ENCODE data around the gene CDC16. TPM values are rescaled to one million over a fixed set of nuclear protein-coding genes. Genes with fewer than 3 reads are reported as not detected.
A peak's percentile ranks its signal among the peaks of the same experiment; 100 is the strongest.

The CDC16 gene
- total RNA-seq, 1 donor from 2014 or later, result 40.7 TPM

- DNase-seq (ENCODE audit: low read depth, low spot score), result no peak
These were observed 62.2 kb downstream of the CDC16 start for GRCh38 chr13:114296902-114297301.

DNA sequence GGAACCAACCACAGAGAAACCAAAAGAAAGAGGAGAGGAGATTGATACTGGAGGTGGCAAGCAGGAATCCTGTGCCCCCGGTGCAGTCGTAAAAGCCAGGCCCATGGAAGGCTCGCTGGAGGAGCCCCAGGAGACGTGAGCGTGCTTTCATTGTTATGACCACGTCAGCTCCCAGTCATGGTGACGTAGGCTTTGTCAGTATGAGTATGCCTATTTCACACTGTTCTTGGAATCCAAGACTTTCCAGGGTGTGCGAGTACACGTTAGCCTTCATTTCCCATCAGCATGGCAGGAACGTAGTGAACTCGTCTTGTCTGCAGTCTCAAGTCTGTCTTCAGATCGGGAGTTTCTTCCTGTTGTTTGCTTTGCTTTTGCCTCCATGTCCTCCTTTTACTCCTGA, 64.2 kb downstream of the CDC16 start:
- no peak for DNase-seq (ENCODE audit: low read depth, low spot score)

DNA sequence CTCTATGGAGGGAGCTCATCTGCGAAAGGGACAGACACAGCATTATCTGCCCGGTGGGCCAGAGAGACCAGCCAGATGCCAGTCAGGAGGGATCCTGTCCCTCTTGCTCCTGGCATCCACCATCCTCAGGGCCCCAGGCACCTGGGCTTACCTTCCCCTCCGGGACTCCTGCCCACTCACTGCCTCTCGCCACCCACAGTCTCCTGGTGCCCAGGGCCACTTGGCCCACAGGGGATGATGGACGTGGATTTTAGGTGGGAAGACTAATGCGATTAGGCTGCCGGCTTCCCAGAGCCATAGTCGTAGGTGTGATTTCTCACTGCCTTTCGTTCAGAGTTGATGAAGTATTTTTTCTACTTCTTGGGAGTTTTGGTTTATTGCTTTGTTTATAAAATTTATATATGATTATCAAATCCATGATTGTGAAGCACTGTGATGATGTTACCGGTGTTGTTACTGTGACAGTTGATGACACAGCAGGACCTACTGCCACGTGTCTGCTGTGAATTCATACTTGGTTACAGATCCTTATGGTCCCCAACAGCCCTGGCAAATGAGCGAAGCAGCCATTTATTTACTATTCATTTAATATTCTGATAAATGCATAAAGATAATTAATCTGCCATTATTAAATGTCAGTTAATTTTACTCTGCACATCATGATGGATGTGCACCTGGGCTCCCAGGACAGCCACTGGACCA, 65.1 kb downstream of the CDC16 start:
- no peak for DNase-seq (ENCODE audit: low read depth, low spot score)

- DNase-seq (ENCODE audit: low read depth, low spot score), result no peak
These were observed 69.1 kb downstream of the CDC16 start for GRCh38 chr13:114303700-114304327.

- no peak for DNase-seq (ENCODE audit: low read depth, low spot score)
These were observed 69.8 kb downstream of the CDC16 start for GRCh38 chr13:114304346-114305034.

DNA sequence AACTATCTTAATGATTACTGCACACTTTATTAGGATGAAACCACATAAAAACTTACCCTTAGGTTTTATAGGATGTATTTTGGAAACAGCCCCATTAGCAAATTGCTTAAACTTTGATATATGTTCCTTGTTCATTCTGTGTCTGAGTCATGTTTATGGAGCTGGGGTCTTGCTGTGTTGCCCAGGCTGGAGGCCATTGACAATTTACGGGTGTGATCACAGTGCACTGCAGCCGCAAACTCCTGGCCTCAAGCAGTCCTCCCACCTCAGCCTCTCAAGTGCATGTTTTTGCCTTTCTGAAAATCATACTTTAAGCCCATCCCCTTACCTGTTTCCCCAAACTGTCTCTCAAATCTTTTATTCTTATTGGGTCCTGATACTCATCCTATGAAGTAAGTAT, 74.4 kb downstream of the CDC16 start:
- DNase-seq (ENCODE audit: low read depth, low spot score), result no peak

- no peak for DNase-seq (ENCODE audit: low read depth, low spot score)
These were observed 75.2 kb downstream of the CDC16 start for GRCh38 chr13:114309806-114310410.

DNA sequence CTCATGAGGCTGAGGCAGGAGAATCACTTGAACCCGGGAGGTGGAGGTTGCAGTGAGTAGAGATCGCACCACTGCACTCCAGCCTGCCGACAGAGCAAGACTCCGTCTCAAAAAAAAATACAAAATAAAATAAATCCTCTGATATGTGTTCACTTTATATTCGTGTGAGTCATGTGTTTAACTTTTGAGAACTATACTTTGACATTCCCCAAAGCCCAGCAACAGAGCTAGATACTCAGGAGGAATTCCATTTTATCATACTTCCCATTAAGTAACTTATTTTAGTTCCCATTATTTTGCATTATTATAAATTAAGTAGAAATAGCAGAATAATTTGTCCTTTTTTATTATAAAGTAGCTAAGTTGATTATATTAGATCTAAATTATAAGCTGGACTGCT, 76.3 kb downstream of the CDC16 start:
- DNase-seq (ENCODE audit: low read depth, low spot score), result no peak

DNA sequence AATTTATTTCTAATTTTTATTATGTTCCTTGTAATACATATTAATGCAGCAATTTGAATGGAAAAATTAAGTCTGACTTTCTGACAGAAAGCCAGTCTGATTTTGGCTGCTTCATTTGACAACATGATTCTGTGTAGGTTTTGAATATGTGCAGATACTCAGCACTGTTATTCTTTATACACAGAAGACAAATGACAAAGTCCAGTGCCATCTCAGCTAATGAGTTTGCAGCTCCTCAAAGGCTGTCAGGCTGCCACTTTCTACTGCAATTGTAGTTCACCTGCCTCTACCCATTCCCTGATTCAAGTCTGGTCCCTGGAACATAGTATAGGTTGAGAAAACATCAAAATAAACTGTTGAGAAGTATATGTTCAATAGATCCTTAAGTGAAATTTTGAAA, 76.7 kb downstream of the CDC16 start:
- no peak for DNase-seq (ENCODE audit: low read depth, low spot score)

- DNase-seq (ENCODE audit: low read depth, low spot score), result no peak
These were observed 77.2 kb downstream of the CDC16 start for GRCh38 chr13:114311908-114312307.

DNA sequence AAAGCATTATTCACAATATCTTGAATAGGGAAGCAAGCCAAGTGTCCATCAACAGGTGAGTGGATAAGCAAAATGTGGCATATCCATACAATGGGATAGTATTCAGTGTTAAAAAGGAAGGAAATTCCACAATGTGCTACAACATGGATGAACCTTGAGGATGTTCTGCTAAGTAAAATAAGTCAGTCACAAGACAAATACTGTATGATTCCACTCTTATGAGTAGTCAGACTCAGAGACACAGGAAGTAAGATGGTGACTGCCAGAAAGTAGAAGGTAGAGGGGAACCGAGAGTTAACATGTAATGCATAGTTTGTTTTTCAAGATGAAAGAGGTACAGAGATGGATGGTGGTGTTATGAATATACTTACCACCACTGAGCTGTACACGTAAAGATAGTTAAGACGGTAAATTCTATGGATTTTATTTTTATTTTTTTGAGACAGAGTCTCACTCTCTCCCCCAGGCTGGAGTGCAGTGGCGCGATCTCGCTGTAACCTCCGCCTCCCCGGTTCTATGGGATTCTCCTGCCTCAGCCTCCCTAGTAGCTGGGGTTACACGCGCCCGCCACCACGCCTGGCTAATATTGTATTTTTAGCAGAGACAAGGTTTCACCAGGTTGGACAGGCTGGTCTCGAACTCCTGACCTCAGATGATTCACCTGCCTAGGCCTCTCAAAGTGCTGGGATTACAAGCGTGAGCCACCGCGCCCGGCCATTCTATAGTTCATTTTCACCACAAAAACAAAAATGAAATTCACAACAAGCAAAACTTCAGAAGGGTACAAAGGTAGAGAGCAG, 78.6 kb downstream of the CDC16 start:
- no peak for DNase-seq (ENCODE audit: low read depth, low spot score)

DNA sequence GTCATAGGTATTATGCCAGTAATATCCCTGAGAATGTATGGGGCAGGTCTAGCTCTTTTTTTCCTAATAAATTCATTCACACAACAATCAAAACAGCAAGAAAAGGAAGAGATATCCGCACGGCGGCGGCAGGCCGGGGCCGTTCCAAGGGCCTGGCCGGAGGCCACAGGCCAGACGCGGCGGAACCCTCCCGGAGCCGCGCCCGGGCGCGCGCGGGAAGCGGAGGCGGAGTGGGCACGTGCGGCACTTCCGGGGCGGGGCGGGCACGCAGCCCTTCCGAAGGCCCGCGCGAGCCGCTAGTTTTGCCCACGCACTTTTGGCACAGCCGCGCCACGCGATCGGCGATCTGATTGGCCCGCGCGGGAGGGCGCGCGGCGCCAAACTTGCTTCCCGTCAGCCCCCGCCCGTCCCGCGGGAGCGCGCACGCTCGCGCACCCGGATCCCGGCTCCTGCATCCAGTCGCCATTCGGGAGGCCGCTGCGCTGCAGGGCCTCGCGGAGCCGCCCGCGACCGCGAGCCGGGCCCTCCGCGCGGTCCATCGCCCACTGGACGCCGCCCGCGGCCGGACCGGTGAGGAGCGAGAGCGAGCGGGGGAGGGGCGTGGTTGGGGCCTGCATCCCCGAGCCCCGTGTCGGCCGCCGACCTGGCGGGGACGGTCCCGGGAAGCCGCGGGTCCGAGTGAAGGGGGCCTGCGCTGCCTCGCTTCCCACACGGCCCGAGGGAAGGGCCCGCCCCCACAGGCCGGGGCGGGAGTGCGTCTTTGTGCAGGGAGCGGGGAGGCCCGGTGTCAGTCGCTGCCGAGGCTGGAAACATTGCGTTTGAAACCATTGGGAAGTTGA, 79.6 kb downstream of the CDC16 start, which contains the start of gene CHAMP1:
Gene CHAMP1, plus strand, starts transcription at position 430 of the 839 bp plus-strand sequence. CDS start 9,340 bp downstream, outside the sequence.
- peak; percentile 84 for DNase-seq (ENCODE audit: low read depth, low spot score)

DNA sequence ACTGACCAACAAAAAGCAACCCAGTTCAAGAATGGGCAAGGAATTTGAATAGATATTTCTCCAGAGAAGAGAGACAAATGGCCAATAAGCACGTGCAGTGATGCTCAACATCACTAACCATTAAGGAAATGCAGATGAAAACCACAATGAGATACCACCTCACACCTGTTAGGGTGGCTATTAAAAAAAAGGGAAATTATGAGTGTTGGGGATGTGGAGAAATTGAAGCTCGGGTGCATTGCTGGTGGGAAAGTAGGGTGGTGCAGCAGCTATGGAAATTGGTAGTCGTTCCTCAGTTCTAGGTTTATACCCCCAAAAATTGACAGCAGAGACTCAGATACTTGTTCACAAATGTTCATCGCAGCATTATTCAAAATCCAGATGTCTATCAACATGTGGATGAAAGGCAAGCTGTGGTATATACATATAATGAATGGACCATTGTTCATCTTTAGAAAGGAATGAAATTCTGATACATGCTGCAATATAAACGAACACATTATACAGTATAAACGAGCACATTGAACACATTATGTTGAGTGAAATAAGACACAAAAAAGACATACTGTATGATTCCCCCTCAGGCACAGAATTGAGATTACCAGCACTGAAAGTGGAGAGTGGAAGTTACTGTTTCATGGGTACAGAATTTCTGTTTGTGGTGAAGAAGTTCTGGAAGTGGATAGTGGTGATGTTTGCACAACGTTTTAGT, 80.5 kb downstream of the CDC16 start:
- DNase-seq (ENCODE audit: low read depth, low spot score), result no peak

- no peak for DNase-seq (ENCODE audit: low read depth, low spot score)
These were observed 83.9 kb downstream of the CDC16 start for GRCh38 chr13:114318624-114319023.

DNA sequence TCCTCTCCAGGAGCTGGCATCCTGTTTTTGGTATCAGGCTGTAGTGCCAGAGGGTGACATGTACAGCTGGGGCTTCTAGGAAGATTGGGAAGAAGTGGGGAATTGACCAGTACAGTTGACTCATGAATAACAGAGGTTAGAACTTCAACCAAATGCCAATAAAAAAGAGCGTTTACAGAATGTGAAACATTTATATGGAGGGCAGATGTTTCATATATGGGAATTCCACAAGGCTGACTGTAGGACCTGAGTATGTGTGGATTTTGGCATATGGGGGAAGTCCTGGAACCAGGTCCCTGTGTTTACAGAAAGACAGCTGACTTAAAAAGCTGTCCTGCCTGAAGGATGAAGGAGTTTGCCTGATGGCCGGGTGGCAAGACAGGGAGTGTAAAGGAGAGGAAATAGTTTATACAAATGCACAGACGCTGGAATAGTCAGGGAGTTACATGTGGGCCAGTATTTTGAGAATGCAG, 84.8 kb downstream of the CDC16 start:
- no peak for DNase-seq (ENCODE audit: low read depth, low spot score)

DNA sequence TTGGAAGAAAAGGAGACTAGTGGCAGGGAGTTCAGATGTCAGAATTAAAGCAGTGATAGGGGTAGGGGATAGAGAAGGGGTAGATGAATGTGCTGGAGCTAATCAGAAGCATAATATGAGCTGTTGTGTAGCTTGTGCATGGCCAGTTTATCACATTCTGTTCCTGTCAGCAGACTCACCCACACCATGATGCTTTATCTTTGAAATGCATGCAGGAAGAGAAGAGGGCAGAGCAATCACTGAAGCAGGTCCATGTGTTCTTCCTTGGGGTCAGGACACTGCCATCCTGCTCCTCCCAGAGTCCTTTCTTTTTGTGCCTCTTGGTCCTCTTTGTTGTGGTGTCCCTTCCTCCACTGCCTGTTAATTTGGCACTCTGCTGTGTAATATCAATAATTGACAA, 85.4 kb downstream of the CDC16 start:
- no peak for DNase-seq (ENCODE audit: low read depth, low spot score)

DNA sequence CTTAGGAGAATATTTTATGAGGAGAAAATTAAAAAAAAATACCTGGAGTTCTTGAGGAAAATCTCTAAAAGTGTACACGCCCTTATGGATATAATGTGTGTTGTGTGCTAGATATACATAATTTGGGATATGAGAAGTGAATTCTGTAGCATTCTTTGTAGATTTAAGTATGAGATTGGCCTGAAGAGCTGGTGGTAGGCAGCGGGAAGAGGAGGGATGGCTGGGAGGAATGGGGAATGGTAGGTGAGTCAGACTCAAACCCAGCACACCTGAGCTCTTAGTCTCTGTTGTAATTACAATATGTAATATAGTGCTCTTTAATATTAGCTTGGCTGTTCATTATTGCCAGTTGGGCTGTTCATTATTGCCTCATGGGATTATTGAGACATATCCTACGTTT, 86.6 kb downstream of the CDC16 start:
- no peak for DNase-seq (ENCODE audit: low read depth, low spot score)
